GM10847 (cell line): ENCODE measurements around the gene GRIN3A.

ENCODE experiments used
- POLR2A ChIP-seq: IDR thresholded peaks from 2 replicates; pipeline ENCODE4 v1.6.1; 2011; ENCODE audit not compliant: insufficient read length; ENCODE audit errors: extremely low read depth

GRIN3A gene

DNA sequence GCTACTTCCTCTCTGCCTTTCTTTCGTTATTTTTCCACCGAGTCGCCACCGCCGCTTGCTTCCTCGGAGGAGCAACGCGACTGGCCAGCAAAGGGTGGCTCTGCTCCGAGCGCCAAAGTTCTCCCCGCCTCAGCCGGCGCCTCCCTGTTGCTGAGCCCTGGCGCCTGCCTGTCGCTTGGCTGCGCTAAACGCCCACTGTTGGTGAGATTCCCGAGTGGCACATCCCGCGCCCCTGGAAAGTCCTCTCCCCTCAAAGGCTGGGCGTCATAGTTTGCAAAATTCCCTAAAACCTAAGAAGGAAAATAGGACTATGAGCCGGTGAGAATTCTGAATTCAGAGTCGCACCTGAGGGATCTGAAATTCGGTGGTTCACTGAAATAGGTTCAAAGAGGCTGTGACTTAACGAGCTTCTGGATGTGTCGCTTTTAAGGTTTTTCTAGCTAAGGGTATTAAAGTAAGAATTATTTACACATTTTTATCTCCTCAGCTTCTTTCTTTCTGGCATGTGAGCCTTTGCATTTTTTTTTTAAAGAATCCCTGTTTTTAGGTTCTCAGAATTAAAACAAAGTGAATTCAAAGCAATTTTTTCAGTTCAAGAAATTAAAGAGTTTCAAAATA, at the start of gene GRIN3A:
GRIN3A (minus strand) TSS at position 82 of the 618 bp plus-strand sequence. CDS start 668 bp downstream, outside the sequence.
- TF ChIP-seq POLR2A = no peak

DNA sequence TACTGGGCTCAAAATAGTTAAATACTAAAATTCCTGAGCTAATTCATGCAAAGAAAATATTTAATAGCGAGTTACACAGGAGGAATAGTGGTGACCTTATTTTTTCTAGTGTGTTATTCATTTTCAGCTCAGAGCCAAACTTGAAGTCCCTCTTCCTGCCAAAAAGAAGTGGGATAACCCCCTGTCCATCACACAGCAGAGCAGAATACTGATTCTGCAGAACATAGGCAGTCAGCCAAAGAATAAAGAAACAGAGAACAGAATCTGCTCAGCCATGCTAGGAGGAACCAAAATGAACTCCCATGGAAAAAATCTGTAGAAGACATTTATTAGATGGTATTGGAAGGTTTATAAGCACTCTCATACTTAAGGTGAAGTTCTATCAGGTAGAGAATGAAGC, 49.4 kb upstream of the GRIN3A start:
- TF ChIP-seq POLR2A = no peak

GRCh38 chr9:101778332-101778731, 39.9 kb upstream of the GRIN3A start:
- no peak for TF ChIP-seq POLR2A

DNA sequence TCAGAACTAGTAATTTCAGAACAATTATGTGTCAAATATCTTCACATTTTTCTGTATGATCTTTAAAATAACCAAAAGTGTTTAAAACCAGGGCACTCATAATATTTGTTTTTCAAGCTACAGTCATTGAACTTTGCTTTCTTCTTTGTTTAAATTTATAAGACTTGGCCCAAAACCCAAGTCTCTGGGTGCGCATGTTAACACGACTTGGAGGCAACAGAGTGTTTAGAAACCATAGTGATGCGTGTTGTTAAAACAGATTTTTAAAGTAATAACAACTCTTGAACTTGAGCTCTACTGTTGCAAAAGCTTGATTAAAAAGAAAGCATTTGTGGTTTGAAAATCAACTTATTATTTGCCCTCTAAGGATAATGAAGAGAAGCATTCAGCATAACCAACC, 26.0 kb upstream of the GRIN3A start:
- TF ChIP-seq POLR2A = no peak

- TF ChIP-seq POLR2A = no peak
Measured at GRCh38 chr9:101758304-101758930, 20.0 kb upstream of the GRIN3A start.

DNA sequence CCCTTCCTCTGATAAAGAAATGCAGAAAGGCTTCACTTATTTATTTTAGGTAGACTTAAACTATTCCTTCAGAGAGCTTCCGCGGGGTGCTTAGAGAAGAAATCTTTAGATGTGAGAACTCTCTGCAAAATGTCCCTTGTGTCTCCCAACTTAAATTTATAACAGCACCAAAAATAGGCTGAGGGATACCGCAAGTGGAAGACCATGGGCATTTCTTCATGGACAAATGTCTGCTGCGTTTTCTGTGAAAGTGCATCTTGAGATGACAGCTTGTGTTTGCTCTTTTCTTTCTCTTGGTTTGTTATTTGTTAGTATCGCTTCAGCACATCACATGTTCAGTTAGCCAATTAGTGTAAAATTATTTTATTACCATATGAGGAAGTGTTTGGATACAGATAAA, 15.3 kb upstream of the GRIN3A start:
- TF ChIP-seq POLR2A = no peak

DNA sequence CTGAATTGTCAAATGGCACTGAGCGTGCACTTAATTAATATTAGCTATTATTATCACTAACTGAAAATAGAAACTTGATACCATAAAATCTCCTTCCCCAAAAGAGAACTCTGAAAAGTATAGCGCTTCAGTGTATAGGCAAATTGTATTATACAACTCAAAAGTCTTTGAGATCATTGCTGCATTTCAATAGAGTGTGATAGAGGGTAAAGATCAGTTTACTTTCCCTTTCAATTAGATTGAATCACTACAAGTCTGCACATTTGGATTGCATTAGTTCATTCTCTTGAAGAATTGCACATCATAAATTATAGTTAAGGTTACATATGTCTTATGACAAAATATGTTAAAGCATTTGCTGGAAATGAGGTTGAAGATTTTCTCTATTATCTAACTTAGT, 13.4 kb upstream of the GRIN3A start:
- TF ChIP-seq POLR2A = no peak

DNA sequence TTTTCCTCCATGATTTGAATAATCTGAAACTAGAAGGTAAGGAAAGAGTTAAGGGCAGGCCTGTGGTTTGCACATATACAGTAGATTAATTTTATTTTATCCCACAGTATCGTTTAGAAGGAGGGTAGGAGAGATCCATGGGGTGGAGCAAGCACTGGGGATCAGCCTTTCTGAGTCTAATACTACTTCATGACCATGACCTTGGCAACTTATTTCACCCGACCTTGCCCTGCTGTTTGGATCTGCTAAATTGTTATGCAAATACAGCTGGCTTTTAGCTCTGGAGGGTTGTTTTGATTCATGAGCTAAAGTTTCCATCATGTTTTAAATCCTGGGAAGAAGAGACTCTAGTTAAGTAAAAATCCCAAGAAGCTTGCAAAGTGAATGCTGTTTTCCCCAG, 864 bp upstream of the GRIN3A start:
- no peak for TF ChIP-seq POLR2A

DNA sequence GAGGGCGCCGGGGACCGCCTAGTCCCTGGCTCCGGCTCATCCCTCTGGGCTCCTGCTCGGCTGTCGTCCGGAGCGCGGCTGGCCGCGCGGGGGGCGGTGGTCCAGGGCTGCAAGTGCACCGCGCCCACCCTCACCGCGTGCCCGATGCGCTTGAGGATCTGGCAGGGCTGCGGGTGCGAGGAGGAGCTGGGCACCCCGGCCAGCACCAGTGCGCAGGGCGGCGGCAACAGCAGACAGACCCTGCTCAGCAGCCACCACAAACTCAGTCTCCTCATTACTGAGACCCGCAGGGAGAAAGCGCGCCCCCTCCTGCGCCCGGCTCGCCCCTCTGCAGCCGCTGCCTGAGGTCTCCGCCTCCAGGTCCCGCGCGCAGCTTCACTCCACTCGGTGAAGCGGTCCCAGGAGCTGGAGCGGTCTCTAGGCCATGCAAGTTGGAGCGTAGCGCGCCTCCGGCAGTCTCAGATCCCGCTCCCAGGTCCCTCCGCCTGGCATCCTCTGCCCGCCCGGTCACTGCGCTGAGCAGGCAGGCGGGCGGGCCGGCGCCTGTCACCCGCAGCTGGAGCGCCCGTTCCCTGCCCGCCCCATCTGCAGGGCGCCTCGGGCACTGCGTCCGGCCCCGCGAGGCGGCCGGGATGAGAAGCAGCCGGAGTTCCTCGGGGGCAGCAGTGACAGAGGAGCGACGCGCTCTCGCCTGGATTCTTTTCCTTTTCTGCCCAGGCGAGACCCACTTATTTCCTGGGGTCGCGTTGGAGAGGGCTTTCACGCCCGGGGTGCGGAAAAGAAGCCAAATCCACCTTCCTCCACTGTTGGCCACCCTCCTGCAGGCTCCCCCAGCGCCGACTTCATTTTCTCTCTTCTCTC, 512 bp downstream of the GRIN3A start:
- TF ChIP-seq POLR2A = no peak

GRCh38 chr9:101737165-101737704, 1.2 kb downstream of the GRIN3A start:
- no peak for TF ChIP-seq POLR2A

GRCh38 chr9:101736717-101737116, 1.7 kb downstream of the GRIN3A start:
- TF ChIP-seq POLR2A = no peak

DNA sequence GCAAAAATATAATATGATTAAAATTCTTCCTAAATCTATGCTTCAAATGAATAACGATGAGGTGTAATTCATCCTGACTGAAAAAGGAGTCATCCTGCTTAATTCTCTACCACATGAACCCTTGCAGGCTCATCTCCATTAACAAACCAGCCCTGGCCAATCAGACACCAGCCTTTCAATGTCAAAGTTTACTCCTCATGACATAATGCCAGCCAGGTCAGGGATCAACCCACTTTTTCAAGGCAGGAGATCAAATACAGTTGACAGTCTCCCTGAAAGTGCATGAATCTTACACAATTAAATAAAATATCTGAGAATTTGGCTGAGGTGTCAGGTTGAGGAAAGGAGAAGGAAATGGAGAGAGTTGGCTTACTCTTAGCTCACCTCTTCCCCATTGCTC, 7.0 kb downstream of the GRIN3A start:
- no peak for TF ChIP-seq POLR2A

DNA sequence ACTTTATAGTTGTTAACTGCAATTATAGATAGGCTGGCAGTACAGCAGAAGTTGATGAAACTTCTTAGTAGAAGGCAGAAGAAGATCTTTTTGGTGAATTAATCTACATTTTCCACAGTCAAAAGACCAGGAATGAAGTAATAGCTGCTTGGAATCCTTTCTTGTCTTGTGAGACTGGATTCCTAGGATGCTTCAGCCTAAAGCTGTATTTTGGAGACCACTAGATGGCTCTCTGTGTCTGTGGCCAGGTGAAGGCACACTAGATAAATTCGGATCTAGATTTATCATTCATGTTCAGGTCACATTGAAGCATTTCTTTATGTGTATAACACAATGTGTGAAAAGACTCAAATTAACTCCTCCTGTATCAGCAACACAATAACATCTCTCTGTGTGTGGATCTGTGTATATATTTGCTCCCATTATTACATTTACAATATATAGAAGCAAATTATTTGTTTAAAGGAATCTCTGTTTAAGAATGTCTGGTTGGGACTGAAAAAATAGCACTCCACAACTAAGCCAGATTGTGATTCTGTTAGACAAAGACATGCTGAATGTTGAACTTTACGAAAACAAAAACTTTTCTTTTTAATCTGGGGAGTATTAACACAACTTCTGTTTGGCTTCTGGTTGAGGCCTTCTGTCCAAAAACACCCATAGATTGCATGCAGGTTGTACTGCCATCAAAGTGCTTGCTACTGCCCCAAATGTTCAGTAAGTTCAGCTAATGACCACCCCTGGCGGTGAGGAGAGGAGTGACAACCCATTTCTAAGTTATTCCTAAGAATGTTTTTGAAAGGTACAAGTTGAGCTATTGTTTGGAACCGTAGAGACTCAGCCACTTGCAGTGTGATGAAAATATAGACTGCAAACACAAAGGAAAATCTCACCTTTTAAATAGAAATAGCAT, 10.6 kb downstream of the GRIN3A start:
- TF ChIP-seq POLR2A = no peak

GRCh38 chr9:101718192-101718591, 20.3 kb downstream of the GRIN3A start:
- no peak for TF ChIP-seq POLR2A

GRCh38 chr9:101716629-101717028, 21.8 kb downstream of the GRIN3A start:
- TF ChIP-seq POLR2A = no peak

- no peak for TF ChIP-seq POLR2A
Measured at GRCh38 chr9:101711330-101711941, 27.0 kb downstream of the GRIN3A start.
